HG03432 (cell line): Measurements from ENCODE around the gene RPL23.
A peak's percentile ranks its signal among the peaks of the same experiment; 100 is the strongest.

Experiments
- ATAC-seq: cut with Tn5 transposase; IDR thresholded peaks from one replicate; pipeline ENCODE4 v1.9.1; 2021; ENCODE audit warnings: mild to moderate bottlenecking, moderate library complexity; ENCODE audit not compliant: unreplicated experiment

Gene RPL23

DNA sequence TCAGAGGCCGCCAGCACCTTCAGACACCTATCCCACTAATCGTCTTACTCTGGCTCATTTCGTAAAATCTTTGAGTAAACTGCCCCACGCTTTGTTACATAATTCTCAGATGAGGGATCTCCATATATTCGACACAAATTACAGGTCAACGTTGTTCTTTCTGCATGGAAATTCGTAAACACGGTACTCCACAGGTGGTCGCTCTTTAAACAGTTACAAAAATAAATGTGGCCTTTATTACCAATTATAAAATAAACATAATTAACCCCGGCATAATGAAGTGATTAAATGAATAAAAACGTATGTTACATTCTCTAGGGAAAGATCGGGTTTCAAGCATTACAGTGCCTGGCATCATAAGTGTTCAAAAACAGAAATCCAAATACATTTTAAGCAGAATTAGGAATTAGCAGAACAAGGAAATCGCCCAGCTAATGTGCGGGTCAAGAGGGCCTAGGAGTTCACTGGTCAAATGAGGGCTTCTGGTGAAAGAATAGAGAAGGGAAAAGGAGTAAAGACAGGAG, 53.2 kb downstream of the RPL23 start:
- ATAC-seq = no peak

GRCh38 chr17:38799501-38800236, 53.9 kb downstream of the RPL23 start, which contains the start of gene PIP4K2B:
Gene PIP4K2B, minus strand, starts transcription at chr17:38799556. Its CDS starts 132 bp downstream, at chr17:38799424.
- peak; percentile 81 for ATAC-seq

GRCh38 chr17:38798614-38799500, 54.7 kb downstream of the RPL23 start:
- ATAC-seq = peak; percentile 23
